Left ventricle myocardium superior (tissue), 1 donor: Measurements from ENCODE around the gene SMARCB1. TPM values are rescaled to one million over a fixed set of nuclear protein-coding genes. Genes with fewer than 3 reads are reported as not detected.

ENCODE experiments used
- ATAC-seq: fragments of 200-7000 bp; cut with Tn5 transposase; one replicate; pipeline ENCODE4 v1.9.1; 2020; ENCODE audit warnings: mild to moderate bottlenecking, moderate library complexity
- DNase-seq: peaks from one replicate; pipeline ENCODE4 v3.0.0-alpha.2; 2020
- intact Hi-C: fragments of 100-400 bp; cut with micrococcal nuclease; formaldehyde crosslinking; loops from one replicate; pipeline ENCODE4 v1.11.0; 2022
- total RNA-seq: library from RNA; stranded (reverse); fragmentation: NEBNext Ultra II Directional; extraction: Animal tissue kit (Norgen Biotek cat#: 25700); gene quantifications from one replicate; pipeline ENCODE4 v1.2.1, GENCODE V29; 2021
- donor health status: DM: no; HTN: yes; CAD: no; lungs with severe emphysema.

Gene SMARCB1
- total RNA-seq, 1 donor from 2014 or later = 48.5 TPM

- ATAC-seq (no peak), DNase-seq (peak; percentile 46)
- intact Hi-C loops = no loop called here
Observed at GRCh38 chr22:23824476-23825245, 37.9 kb downstream of the SMARCB1 start.

- intact Hi-C loops = no loop called here
- ATAC-seq (no peak), DNase-seq (peak; percentile 10)
Observed at GRCh38 chr22:23825246-23825905, 38.6 kb downstream of the SMARCB1 start.

- ATAC-seq (no peak), DNase-seq (peak; percentile 39)
- intact Hi-C loops = no loop called here
Observed at GRCh38 chr22:23826510-23827350, 40.0 kb downstream of the SMARCB1 start.

- no peak for DNase-seq
- intact Hi-C loops = no loop called here
Observed at GRCh38 chr22:23827351-23827995, 40.7 kb downstream of the SMARCB1 start.

GRCh38 chr22:23828800-23829680 lies 42.3 kb downstream of the SMARCB1 start:
- DNase-seq = peak; percentile 74
- ATAC-seq = peak; percentile 83
- intact Hi-C loops = no loop called here

More at GRCh38 chr22:23827351-23827995, 40.7 kb downstream of the SMARCB1 start:
- ATAC-seq = no peak

GRCh38 chr22:23829845-23830372 lies 43.1 kb downstream of the SMARCB1 start:
- no peak for DNase-seq
- intact Hi-C loops = no loop called here
- no peak for ATAC-seq

GRCh38 chr22:23831261-23831660 lies 44.5 kb downstream of the SMARCB1 start:
- DNase-seq (no peak), ATAC-seq (no peak)
- intact Hi-C loops = no loop called here

- DNase-seq = peak; percentile 29
Observed at GRCh38 chr22:23831781-23832180, 45.0 kb downstream of the SMARCB1 start.

GRCh38 chr22:23832226-23833016 lies 45.7 kb downstream of the SMARCB1 start:
- intact Hi-C loops = no loop called here
- ATAC-seq (peak; percentile 0), DNase-seq (peak; percentile 65)

More at GRCh38 chr22:23831781-23832180, 45.0 kb downstream of the SMARCB1 start:
- intact Hi-C loops = no loop called here
- no peak for ATAC-seq

GRCh38 chr22:23833017-23833751 lies 46.4 kb downstream of the SMARCB1 start:
- intact Hi-C loops = no loop called here
- DNase-seq = peak; percentile 46
- no peak for ATAC-seq

GRCh38 chr22:23833911-23834317 lies 47.1 kb downstream of the SMARCB1 start:
- ATAC-seq = peak; percentile 4
- intact Hi-C loops = no loop called here
- peak; percentile 70 for DNase-seq

- no peak for DNase-seq
- intact Hi-C loops = no loop called here
- no peak for ATAC-seq
Observed at GRCh38 chr22:23834406-23834792, 47.6 kb downstream of the SMARCB1 start.

- intact Hi-C loops = no loop called here
- DNase-seq = peak; percentile 87
- peak; percentile 76 for ATAC-seq
Observed at GRCh38 chr22:23834793-23835483, 48.2 kb downstream of the SMARCB1 start.

GRCh38 chr22:23835484-23836144 lies 48.8 kb downstream of the SMARCB1 start:
- intact Hi-C loops = no loop called here
- ATAC-seq (peak; percentile 64), DNase-seq (peak; percentile 78)

- intact Hi-C loops = no loop called here
- ATAC-seq = peak; percentile 0
- DNase-seq = peak; percentile 38
Observed at GRCh38 chr22:23836281-23836680, 49.5 kb downstream of the SMARCB1 start.
